ENCODE results near the gene FCAMR. TPM values are rescaled to one million over a fixed set of nuclear protein-coding genes. Genes with fewer than 3 reads are reported as not detected.

The FCAMR gene
- polyA plus RNA-seq, 5 donors = 0.09 to 0.10 (median 0.09) TPM; not detected in 2

DNA sequence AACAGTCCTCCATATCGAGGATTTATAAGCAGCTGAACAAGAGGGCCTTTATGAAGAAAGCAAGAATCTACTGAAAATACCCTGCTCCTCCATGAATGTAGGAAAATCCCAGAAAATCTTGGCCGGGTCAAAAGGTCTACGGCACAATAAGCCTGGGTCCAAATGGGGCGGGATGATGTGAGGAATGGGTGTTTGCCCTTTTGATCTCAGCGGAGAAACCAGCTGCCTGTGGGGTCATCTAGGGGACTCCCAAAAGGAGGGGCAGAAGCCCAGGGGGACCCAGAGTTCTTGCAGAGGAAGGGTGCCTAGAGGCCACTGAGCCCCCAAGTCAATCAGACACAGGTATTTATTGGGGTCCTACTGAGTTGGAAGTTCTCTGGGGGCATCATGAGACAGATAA lies 12.6 kb downstream of the FCAMR start:
- no peak for DNase-seq

DNA sequence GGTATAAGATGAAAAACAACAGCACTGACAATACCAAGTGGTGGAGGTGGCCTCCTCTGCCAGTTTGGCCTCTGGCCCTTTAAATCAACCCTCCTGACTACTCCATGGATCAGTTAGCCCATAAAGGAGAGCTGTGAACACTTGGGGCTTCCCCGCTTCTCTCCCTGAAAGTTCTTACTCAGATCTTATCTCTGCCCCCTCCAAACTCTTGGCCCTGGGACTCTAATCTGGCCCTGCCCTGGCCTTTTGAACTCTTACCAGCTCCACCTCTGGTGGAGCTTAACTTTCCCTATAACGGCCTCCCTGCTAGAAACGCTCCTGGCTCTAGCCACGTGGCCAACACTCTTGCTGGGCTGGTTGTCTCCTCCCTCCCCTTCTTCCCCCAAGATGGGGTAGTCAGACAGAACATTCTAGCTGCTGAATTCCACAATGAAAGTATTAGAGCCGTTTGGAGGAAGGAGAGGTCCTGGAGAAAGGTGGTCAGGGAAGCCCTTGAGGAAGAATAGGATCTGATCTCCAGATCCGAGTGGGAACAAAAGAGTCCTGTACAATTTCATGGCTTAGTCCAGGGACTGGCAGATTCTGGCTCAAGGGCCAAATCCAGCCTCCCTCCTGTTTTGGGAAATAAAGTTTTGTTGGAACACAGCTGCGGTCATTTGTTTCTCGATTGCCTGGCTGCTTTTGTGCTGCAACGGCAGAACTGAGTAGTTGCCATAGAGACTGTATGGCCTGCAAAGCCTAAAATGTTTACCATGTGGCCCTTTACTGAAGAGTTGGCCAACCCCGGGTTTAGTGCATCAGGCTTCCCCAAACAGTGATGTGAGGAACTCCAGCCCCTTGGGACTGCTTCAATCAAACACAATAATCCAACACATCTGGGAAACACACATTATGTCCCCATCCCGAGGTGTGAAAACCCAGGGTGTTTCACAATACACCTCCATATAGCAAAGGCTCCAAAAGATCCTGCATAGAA lies 14.5 kb downstream of the FCAMR start:
- no peak for DNase-seq

DNA sequence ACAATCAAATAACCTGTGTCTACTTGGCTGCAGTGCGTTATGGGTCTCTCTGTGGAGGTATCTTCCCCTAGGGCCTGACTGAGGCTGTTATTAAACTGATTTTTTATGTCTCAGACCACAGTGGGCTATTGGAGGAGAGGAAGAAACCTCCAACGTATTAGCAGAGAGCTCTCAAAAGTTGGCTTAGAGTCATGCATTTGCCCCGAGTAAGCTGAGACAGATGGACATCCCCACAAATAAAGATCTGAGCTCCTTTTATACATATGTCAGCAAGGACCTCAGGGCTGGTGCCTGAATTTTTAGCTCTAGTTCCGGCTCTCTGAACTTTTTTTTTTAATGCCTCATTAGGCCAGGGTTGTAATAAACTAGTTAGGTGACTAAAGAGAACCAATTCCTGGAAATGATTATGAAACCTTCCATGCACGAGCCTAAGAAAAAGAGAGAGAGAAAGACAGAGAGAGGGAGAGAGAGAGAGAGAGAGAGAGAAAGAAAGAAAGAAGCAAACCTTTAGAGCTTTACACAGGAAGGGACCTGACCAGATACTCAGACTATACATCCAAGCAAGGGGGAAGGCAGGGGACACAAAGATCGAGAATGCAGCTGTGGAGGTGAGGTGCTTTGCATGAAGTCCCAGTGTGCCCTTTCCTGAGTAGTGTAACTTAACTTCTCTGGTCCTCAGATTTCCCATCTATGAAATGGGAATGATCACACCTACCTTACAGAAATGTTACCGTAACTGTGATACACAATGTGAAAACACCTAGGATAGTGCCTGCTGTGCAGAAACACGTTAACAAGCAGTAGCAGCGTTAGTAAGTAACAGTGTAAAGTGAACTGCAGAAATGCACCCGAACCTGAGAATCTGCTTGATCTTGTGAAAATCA lies 15.6 kb downstream of the FCAMR start:
- DNase-seq = no peak

GRCh38 chr1:206953626-206954025 lies 16.6 kb downstream of the FCAMR start:
- DNase-seq = no peak

DNA sequence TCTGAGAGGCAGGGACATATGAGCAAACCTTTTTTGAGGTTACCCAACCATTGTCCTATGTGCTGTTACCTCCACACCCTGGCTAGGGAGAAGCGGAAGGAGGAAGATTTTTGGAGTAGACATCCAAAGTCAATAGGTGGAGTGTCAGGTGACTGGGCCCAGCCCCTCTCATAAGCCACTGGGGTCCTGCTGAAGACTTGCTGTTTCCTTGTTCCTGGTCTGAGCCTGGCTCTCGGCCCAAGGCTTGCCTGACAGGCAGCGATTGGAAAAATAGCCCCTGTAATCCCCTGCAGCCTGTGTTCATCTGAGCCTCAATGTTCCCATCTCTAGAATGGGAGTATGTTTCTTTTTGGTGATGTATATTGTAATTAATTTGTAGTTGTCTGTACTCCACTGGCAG lies 17.1 kb downstream of the FCAMR start:
- DNase-seq = no peak

DNA sequence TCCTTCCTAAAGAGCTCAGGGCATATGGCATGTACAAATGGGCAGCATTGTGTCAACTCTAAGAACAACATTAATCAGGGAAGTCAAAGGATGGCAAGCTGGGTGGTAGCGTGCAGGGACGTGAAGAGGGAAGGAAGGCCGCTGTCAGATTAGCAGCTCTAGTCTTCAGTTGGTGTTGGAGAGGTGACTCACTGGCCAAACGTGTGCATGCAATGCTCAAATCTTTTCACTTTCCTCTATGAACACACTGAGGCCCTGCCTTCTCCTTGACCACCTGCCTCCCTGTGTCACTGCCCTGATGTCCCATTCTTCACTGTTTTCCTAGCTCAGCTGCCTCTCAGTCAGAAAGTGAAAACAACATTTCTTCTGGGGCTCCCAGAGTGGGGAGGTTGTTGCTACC lies 18.1 kb downstream of the FCAMR start:
- no peak for DNase-seq

GRCh38 chr1:206951318-206952100 lies 18.8 kb downstream of the FCAMR start:
- no peak for DNase-seq

DNA sequence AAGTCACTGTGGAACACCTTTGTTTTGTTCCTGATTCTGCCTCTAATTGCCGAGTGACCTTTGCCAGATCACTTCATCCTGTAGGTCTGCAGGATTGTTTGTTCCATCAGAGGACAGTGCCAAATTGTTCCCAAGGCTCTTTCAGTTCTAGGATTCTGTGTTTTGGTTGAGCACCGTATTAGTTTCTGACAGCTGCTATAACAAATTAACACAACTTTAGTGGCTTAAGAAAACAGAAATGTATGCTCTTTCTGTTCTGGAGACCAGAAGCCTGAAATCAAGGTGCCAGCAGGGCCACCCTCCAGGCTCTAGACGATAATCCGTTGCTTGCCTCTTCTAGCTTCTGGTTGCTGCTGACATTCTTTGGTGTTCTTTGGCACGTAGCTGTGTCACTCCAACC lies 20.6 kb downstream of the FCAMR start:
- DNase-seq = no peak

DNA sequence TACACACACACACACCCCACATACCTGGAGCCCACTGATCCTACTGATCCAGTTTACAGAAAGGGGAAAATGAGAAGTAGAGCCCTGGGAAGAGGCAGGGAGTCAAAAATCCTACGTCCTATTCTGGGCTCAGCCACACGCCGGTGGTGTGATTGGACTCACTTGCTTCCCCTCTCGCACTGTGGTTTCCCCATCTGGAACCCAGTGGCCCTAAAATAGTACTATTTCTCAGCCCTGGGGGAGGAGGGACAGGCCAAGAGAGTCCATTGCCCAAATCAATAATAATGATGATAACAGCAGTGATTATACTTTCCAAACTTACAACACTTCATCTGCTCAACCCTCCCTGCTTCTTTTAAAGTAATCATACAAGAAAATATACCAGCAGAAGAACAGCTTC lies 21.1 kb downstream of the FCAMR start:
- no peak for DNase-seq

DNA sequence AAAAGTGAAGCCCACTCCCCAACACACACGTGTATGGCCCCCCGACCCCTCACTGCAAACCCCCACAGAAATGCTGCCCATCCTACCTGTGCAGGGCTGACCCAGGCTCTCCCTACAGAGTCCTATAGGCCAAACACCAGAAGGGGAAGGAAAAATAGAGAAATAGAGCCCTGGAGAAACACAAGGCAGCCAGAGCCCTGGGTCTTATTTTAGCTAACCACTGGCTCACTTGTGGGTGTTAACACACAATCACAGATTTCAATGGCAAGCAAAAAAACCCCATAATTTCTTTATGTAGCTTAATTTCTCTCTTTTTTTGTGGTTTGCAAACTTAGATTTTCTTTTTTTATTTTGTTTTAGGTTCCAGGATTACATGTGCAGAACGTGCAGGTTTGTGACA lies 23.0 kb downstream of the FCAMR start:
- no peak for DNase-seq

GRCh38 chr1:206946261-206946660 lies 24.0 kb downstream of the FCAMR start, which contains the start of gene PIGR:
Gene PIGR (minus strand): TSS chr1:206946466. CDS start chr1:206940531, 5,935 bp downstream.
- no peak for DNase-seq

DNA sequence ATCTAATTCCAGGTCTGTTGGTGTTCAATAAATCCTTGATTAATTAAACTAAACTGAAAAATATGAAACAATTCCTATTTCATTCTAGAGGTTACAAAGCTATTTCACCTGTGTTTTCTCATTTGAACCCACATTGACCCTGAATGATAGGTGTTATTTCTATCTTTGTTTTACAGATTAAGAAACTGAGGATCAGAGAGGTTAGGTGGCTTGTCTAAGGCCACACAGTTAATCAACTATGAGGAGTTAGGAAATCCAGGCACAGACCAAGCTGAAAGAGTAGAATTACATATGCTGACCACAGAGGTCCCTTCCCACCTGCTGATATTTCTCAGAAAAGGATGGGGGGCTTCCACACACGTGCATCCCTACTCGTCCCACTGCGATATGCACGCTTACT lies 24.5 kb downstream of the FCAMR start:
- no peak for DNase-seq

GRCh38 chr1:206944703-206945102 lies 25.6 kb downstream of the FCAMR start:
- DNase-seq = no peak

DNA sequence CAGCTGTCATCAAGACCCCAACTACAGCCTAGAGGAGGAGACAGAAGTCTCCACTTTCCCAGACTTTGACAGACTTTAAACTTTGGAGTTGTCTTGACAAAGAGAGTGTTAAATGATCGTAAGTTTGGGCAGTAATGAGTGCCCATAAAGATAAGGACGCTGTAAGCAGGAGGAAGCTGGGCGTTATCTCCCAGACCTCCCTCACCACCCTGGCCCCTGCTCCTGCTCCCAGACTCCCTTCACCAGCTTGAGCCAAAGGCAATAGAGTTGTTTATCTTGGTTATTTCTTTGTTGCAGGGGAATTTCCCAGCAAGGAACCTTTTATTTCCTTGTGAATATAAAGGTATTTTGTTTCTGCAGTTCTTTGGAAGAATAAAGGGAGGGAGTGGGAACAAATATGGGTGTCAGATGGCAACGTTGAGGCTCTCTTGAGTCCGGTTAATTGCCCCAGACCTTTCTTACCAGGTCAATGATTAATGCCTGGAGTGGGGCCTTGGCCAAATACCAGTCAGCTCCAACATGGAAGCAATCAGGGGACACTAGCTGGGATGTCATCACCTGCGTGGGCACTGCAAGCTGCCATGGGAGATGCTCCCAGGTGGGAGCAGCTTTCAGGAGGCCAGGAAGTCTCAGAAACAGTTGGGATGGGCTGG lies 28.4 kb downstream of the FCAMR start:
- no peak for DNase-seq

GRCh38 chr1:206940588-206940936 lies 29.7 kb downstream of the FCAMR start:
- DNase-seq = no peak

DNA sequence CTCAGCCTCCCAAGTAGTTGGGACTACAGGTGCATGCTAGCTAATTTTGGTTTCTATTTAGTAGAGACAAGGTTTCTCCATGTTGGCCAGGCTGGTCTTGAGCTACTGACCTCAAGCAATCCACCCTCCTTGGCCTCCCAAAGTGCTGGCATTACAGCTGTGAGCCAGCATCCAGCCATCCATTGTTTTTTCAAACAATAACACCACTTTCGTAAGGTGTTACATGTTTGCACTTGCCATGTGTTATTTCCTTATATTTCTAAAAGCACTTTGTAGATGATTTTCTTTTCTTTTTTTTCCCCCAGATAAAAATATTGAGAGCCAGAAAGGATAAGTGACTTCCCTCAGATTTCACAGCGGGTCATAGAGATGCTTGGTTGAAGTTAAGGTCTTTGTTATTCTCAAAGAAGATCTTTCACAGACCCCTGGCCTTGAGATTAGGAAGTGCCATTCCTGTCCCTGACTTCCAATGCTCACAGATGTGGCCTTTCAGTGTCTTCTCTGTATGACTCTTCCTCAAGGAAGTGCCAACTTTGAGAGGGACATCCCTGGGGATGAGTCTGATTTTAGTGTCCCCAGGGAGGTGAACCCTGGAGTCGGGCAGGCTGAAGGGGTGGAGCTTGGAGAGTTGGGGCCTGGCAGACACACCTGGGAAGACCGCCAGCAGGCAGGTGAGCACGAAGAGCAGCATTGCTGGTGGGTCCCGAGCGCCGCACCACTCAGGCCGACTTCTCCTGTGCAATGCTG lies 30.2 kb downstream of the FCAMR start:
- no peak for DNase-seq

GRCh38 chr1:206939131-206939530 lies 31.1 kb downstream of the FCAMR start:
- DNase-seq = no peak

GRCh38 chr1:206937425-206937824 lies 32.8 kb downstream of the FCAMR start:
- DNase-seq = no peak

- no peak for DNase-seq
Measured at GRCh38 chr1:206935491-206936067, 34.7 kb downstream of the FCAMR start.

DNA sequence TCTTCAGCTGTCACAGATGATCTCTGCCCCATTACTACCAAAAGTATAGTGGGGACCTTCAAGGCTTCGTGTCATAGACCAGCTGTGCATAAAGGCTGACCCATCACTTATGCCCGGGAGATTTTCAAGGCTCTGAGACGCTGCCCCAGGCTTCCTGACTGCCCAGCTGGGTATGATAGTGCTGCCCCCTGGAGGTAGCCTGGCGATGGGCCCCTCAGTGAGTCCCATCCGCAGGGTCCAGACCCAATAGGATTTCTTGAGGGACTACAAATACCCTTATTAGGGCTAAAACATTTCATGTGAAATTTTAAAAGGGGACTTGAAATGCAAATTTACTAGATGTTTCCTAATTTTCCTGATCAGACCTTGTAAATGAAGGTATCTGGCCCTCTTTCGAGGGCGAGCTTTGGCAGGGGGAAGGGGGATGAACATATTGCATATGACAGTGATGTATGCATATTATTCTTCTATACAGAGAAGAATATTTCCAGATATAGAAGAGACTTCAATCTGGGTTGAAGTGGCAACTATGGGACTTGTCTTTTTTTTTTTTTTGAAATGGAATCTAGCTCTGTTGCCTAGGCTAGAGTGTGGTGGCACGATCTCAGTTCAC lies 36.8 kb downstream of the FCAMR start:
- DNase-seq = no peak
